H9 (cell line): ENCODE data around the gene TMOD3. TPM values are rescaled to one million over a fixed set of nuclear protein-coding genes. Genes with fewer than 3 reads are reported as not detected.

Experiments
- DNase-seq: peaks from one replicate; pipeline ENCODE4 v3.0.0-alpha.2; 2017
- H2AFZ ChIP-seq: one replicate; pipeline ENCODE4 v1.6.1; 2013; ENCODE audit warnings: mild to moderate bottlenecking, low read length, control low read depth, moderate library complexity
- H2AK5ac ChIP-seq: 2 replicates; pipeline ENCODE4 v1.6.1; 2013; ENCODE audit warnings: low read length, control low read depth, mixed read lengths; ENCODE audit not compliant: insufficient read length
- H2BK120ac ChIP-seq: one replicate; pipeline ENCODE4 v1.6.1; 2013; ENCODE audit warnings: low read depth, mild to moderate bottlenecking, low read length, control low read depth, inconsistent platforms; ENCODE audit not compliant: poor library complexity, severe bottlenecking
- H2BK12ac ChIP-seq: 2 replicates; pipeline ENCODE4 v1.6.1; 2013; ENCODE audit warnings: low read length, control low read depth, mixed read lengths, low read depth; ENCODE audit not compliant: insufficient read length
- H2BK15ac ChIP-seq: 2 replicates; pipeline ENCODE4 v1.6.1; 2013; ENCODE audit warnings: low read depth, low read length, control low read depth
- H2BK20ac ChIP-seq: one replicate; pipeline ENCODE4 v1.6.1; 2013; ENCODE audit warnings: low read depth, mild to moderate bottlenecking, low read length, control low read depth, inconsistent platforms; ENCODE audit not compliant: poor library complexity, severe bottlenecking
- H2BK5ac ChIP-seq: 2 replicates; pipeline ENCODE4 v1.6.1; 2013; ENCODE audit warnings: low read length, control low read depth, mixed read lengths; ENCODE audit not compliant: insufficient read length
- H3K14ac ChIP-seq: 2 replicates; pipeline ENCODE4 v1.6.1; 2013; ENCODE audit warnings: low read length, control low read depth; ENCODE audit not compliant: insufficient read depth
- H3K18ac ChIP-seq: 2 replicates; pipeline ENCODE4 v1.6.1; 2013; ENCODE audit warnings: low read depth, mild to moderate bottlenecking, mixed read lengths, low read length, control low read depth; ENCODE audit not compliant: insufficient read length
- H3K23ac ChIP-seq: 2 replicates; pipeline ENCODE4 v1.6.1; 2013; ENCODE audit warnings: low read length, control low read depth, mixed read lengths, low read depth; ENCODE audit not compliant: insufficient read length
- H3K23me2 ChIP-seq: 2 replicates; pipeline ENCODE4 v1.6.1; 2013; ENCODE audit warnings: low read depth, mild to moderate bottlenecking, mixed read lengths, low read length, control low read depth; ENCODE audit not compliant: insufficient read length, poor library complexity, severe bottlenecking
- H3K27ac ChIP-seq: 2 replicates; pipeline ENCODE4 v1.5.1; 2013; ENCODE audit warnings: low read length, control low read depth, mixed read lengths, low read depth; ENCODE audit not compliant: insufficient read length
- H3K27me3 ChIP-seq: 2 replicates; pipeline ENCODE4 v1.6.1; 2013; ENCODE audit warnings: low read length, control low read depth, inconsistent platforms; ENCODE audit not compliant: insufficient read depth
- H3K4ac ChIP-seq: 2 replicates; pipeline ENCODE4 v1.6.1; 2013; ENCODE audit warnings: low read depth, mild to moderate bottlenecking, control low read depth, inconsistent platforms, low read length, moderate library complexity
- H3K4me1 ChIP-seq: 2 replicates; pipeline ENCODE4 v1.6.1; 2013; ENCODE audit warnings: low read length, control low read depth, inconsistent platforms; ENCODE audit not compliant: insufficient read depth
- H3K4me2 ChIP-seq: 2 replicates; pipeline ENCODE4 v1.6.1; 2013; ENCODE audit warnings: low read length, control low read depth, mixed read lengths; ENCODE audit not compliant: insufficient read length, insufficient read depth
- H3K56ac ChIP-seq: 2 replicates; pipeline ENCODE4 v1.6.1; 2013; ENCODE audit warnings: low read depth, mild to moderate bottlenecking, mixed read lengths, low read length, control low read depth; ENCODE audit not compliant: insufficient read length
- H3K79me1 ChIP-seq: 2 replicates; pipeline ENCODE4 v1.6.1; 2013; ENCODE audit warnings: low read depth, mild to moderate bottlenecking, moderate library complexity, low read length, control low read depth, inconsistent platforms; ENCODE audit not compliant: insufficient read depth, poor library complexity, severe bottlenecking
- H3K79me2 ChIP-seq: 2 replicates; pipeline ENCODE4 v1.6.1; 2013; ENCODE audit warnings: low read length, control low read depth, inconsistent platforms; ENCODE audit not compliant: insufficient read depth
- H3K9ac ChIP-seq: 2 replicates; pipeline ENCODE4 v1.6.1; 2013; ENCODE audit warnings: low read length, control low read depth, mixed read lengths; ENCODE audit not compliant: insufficient read length; ENCODE audit errors: extremely low read depth
- H3K9me3 ChIP-seq: one replicate; pipeline ENCODE4 v1.6.1; 2013; ENCODE audit warnings: low read depth, low read length, inconsistent platforms; ENCODE audit not compliant: control insufficient read depth
- H3T11ph ChIP-seq: one replicate; pipeline ENCODE4 v1.6.1; 2013; ENCODE audit warnings: mild to moderate bottlenecking, low read length, control low read depth, inconsistent platforms
- H4K20me1 ChIP-seq: one replicate; pipeline ENCODE4 v1.6.1; 2013; ENCODE audit not compliant: control insufficient read depth, insufficient read length, insufficient read depth
- H4K5ac ChIP-seq: 2 replicates; pipeline ENCODE4 v1.6.1; 2013; ENCODE audit warnings: low read depth, mild to moderate bottlenecking, mixed read lengths, low read length, control low read depth; ENCODE audit not compliant: insufficient read length
- H4K8ac ChIP-seq: replicated peaks from 2 replicates; pipeline ENCODE4 v1.6.1; 2013; ENCODE audit warnings: low read length, control low read depth, mixed read lengths, low read depth; ENCODE audit not compliant: insufficient read length
- H4K91ac ChIP-seq: 2 replicates; pipeline ENCODE4 v1.6.1; 2013; ENCODE audit warnings: low read depth, mild to moderate bottlenecking, moderate library complexity, mixed read lengths, low read length, control low read depth; ENCODE audit not compliant: insufficient read length
- H3K27ac Mint-ChIP-seq, 3 experiments: 2 replicates in 2 of 3; 3 replicates in 1 of 3; pipeline ENCODE4 v1.8.0; 2020 to 2021; ENCODE audit warnings: mixed read lengths in 3 of 3, mild to moderate bottlenecking in 1 of 3, moderate library complexity in 1 of 3
- H3K27me3 Mint-ChIP-seq: 2 replicates; pipeline ENCODE4 v1.8.0; 2021; ENCODE audit warnings: low read depth, mild to moderate bottlenecking, moderate library complexity, mixed read lengths
- H3K36me3 Mint-ChIP-seq, 3 experiments: 2 replicates in 2 of 3; 3 replicates in 1 of 3; pipeline ENCODE4 v1.8.0; 2020 to 2021; ENCODE audit warnings: low read depth in 3 of 3, mixed read lengths in 3 of 3; ENCODE audit not compliant: insufficient read depth in 1 of 3
- H3K4me1 Mint-ChIP-seq, 2 experiments: 2 replicates each; pipeline ENCODE4 v1.8.0; 2020; ENCODE audit warnings: mixed read lengths in 2 of 2
- H3K4me3 Mint-ChIP-seq, 2 experiments: 2 replicates in 1 of 2; 3 replicates in 1 of 2; pipeline ENCODE4 v1.8.0; 2020 to 2021; ENCODE audit warnings: mild to moderate bottlenecking in 2 of 2, mixed read lengths in 2 of 2, moderate library complexity in 1 of 2
- H3K9me3 Mint-ChIP-seq, 2 experiments: 2 replicates in 1 of 2; 3 replicates in 1 of 2; pipeline ENCODE4 v1.8.0; 2020; ENCODE audit warnings: mild to moderate bottlenecking in 2 of 2, mixed read lengths in 2 of 2, moderate library complexity in 1 of 2
- CTCF ChIP-seq: fragments of 200-600 bp; sonication (generic); conservative IDR thresholded peaks from 3 replicates; pipeline ENCODE4 v1.8.0; 2021; ENCODE audit warnings: antibody characterized with exemption, mild to moderate bottlenecking
- WGBS: extraction: QIAGEN DNeasy Blood & Tissue Kit; methylation state at CpG from one replicate; pipeline ENCODE4 v1.1.7; 2013; ENCODE audit warnings: missing lambda C conversion rate, low lambda C conversion rate, mixed read lengths; ENCODE audit not compliant: insufficient read length; ENCODE audit errors: extremely low coverage; 5-methylcytosine and 5-hydroxymethylcytosine counted together
- total RNA-seq: library from RNA; stranded (reverse); gene quantifications from 2 replicates; pipeline ENCODE4 v1.2.1, GENCODE V29; 2021

The TMOD3 gene
- total RNA-seq, 1 experiment from 2014 or later = 24.7 TPM

GRCh38 chr15:51888593-51889195 is 59.2 kb downstream of the TMOD3 start:
- Histone ChIP-seq H3K9me3 (no peaks in the 10 kb centered on the region), H3K18ac (no peak overlapping the region), H4K8ac (no peak overlapping the region), H2BK120ac (no peak overlapping the region), H4K20me1 (no peaks in the 10 kb centered on the region), H2AFZ (no peak overlapping the region), H2AK5ac (no peak overlapping the region), H2BK20ac (no peak overlapping the region), H3K23ac (no peak overlapping the region), H3K27me3 (no peaks in the 10 kb centered on the region), H2BK15ac (no peak overlapping the region), H3K4me1 (no peaks in the 10 kb centered on the region), H3K4me2 (no peak overlapping the region), H4K91ac (no peak overlapping the region), H4K5ac (no peak overlapping the region), H3K9ac (no peak overlapping the region), H3T11ph (no peak overlapping the region), H2BK5ac (no peak overlapping the region), H3K79me2 (no peaks in the 10 kb centered on the region), H3K56ac (no peak overlapping the region), H3K4ac (no peak overlapping the region), H3K79me1 (no peaks in the 10 kb centered on the region), H3K23me2 (no peaks in the 10 kb centered on the region), H2BK12ac (no peak overlapping the region), H3K27ac (no peak overlapping the region), H3K14ac (no peak overlapping the region)
- Mint-ChIP-seq H3K4me1 (peaks cover 0 to 3% of the 10 kb centered on the region in 2 experiments; a peak in 2 of 4 replicates), H3K4me3 (no peak overlapping the region), H3K27me3 (no peaks in the 10 kb centered on the region), H3K36me3 (peaks cover 18 to 49% (median 35%) of the 10 kb centered on the region in 3 experiments), H3K27ac (0 out of 7 replicates have a peak overlapping the region, but pooled peaks of 1 of the 3 experiments have one; percentile 7), H3K9me3 (peaks cover 14 to 16% of the 10 kb centered on the region in 2 experiments; a peak in 4 of 5 replicates)
- peak; percentile 83 for TF ChIP-seq CTCF
- DNase-seq = no peak
- no CpG with 5 or more reads among the region's 2 CpGs for WGBS
